ENCODE results near the gene NLRX1.

Gene NLRX1

DNA sequence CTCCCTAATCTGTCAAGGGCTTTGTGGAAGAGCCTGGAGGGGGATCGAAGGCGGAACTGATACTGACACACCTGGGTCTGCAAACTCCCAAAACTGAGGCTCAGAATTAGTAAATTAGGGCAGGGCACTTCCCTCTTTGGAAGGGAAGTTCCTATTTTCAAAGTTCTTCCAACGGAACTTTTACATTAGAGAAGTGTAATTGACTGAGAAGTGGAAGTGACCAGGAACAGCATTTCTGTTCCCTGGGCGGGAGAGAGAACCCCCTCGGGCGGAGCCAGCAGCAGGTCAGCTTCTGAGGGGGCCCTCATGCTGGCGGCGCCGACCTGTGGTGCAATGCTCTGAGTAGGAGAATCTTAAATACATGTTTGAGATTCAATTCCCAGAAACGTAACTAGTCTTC lies 36.6 kb downstream of the NLRX1 start:
- H3K4me1 ChIP-seq (ENCODE audit: control insufficient read depth in 5 of 5, insufficient read depth in 5 of 5, low read length in 5 of 5): peaks cover 0 to 30% (median 19%) of the 10 kb centered on the region in 5 donors
- H3K9me3 ChIP-seq (ENCODE audit: control insufficient read depth in 5 of 5, low read length in 5 of 5): no peaks in the 10 kb centered on the region
- H3K27me3 ChIP-seq (ENCODE audit: control insufficient read depth in 5 of 5, insufficient read depth in 4 of 5, low read length in 5 of 5): no peaks in the 10 kb centered on the region
- peak overlapping the region; percentile 61 to 87 (median 74) for H3K4me3 ChIP-seq (ENCODE audit: low read depth in 1 of 5, low read length in 5 of 5)
- H3K27ac ChIP-seq (ENCODE audit: low read depth, low read length): peak overlapping the region; percentile 85
- no peaks in the 10 kb centered on the region for H3K36me3 ChIP-seq (ENCODE audit: control insufficient read depth in 5 of 5, insufficient read depth in 5 of 5, low read length in 5 of 5)
- H3K9ac ChIP-seq (ENCODE audit: low read length in 5 of 5): peak overlapping the region in 3 of 5 donors; percentile 30 to 77 (median 75)

DNA sequence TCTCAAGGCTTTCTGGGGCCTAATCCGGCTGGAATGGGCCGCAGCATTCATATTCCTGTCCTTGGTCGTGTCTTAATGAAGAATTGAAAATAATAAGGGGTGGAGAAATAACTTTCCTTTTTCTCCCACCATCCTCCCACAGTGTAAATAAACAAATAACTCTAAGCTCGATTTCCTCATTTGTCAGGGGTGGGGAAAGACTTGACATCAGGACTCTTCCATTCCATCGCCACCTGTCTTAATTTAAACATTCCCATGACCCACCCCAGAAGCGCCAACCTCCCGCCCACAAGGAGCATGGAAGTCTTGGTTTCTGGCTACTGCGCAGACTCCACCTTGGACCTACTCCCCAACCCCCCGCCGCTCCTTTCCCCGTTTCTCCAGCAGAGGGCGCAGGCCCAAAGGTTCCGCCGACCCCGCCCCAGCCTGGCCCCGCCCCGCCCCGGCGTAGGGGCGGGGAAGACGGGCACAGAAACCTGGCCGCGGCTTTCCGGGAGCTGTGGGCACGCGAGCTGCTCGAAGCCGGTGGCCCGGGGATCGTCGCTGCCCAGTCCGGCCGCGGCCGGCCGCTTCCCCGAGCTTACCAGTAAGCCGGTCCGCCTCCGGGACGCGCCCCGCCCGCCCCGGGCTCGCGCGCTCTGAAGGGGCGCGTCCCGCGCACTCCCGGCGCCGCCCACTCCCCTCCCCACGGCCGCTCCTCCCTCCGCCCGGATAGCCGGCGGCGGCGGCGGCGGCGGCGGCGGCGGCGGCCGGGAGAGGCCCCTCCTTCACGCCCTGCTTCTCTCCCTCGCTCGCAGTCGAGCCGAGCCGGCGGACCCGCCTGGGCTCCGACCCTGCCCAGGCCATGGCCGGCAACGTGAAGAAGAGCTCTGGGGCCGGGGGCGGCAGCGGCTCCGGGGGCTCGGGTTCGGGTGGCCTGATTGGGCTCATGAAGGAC lies 37.3 kb downstream of the NLRX1 start, which contains the start of gene CBL:
Gene CBL (plus strand): TSS at position 766 of the 937 bp plus-strand sequence. CDS start 79 bp downstream, at position 845.
- Histone ChIP-seq H3K27ac (ENCODE audit: low read depth, low read length) (peak within 1 kb of the TSS; percentile 85), H3K9ac (ENCODE audit: low read length in 5 of 5) (peak within 1 kb of the TSS; percentile 22 to 88 (median 86)), H3K9me3 (ENCODE audit: control insufficient read depth in 5 of 5, low read length in 5 of 5) (no peaks in the 10 kb centered on the region), H3K4me3 (ENCODE audit: low read depth in 1 of 5, low read length in 5 of 5) (peak within 1 kb of the TSS; percentile 76 to 95 (median 87)), H3K36me3 (ENCODE audit: control insufficient read depth in 5 of 5, insufficient read depth in 5 of 5, low read length in 5 of 5) (no peaks in the 10 kb centered on the region), H3K27me3 (ENCODE audit: control insufficient read depth in 5 of 5, insufficient read depth in 4 of 5, low read length in 5 of 5) (no peaks in the 10 kb centered on the region), H3K4me1 (ENCODE audit: control insufficient read depth in 5 of 5, insufficient read depth in 5 of 5, low read length in 5 of 5) (peaks cover 0 to 30% (median 19%) of the 10 kb centered on the region in 5 donors)

DNA sequence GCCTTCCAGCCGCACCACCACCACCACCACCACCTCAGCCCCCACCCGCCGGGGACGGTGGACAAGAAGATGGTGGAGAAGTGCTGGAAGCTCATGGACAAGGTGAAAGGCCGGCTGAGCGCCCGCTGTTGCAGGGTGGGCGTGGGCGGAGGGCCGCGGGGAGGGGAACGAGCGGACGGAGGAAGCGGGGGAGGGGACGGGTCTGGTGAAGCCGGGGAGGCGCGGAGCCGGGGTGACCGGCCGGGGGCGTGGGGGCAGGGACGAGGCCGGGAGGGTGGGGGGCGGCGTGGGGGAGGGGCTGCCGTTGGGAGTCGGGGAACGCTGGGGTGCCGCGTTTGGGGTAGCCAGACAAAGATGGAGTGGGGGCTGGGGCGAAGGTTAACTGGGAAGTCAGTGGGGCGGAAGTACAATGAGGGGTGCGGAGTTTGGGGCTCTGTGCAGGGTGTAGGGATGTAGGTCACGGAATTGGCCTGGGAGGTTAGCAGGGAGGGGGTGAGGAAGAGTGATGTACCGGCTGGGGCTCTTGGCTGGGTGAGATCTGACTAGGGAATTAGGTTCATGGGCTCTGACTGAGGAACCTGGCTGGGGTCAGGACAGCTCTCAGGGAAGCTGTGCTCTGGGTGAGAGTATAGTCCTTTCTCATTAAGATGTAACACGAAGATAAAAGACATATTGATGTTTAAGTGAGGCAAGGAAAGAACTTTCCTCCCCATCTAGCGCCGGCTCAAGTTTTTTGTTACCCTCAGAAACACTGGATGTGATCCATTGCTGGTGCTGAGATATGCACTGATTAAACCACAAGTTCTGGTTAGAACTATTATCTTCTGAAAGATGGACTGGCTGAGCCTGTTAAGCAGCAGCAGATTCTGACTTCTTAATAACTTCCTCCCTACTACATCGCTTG lies 38.2 kb downstream of the NLRX1 start:
- no peaks in the 10 kb centered on the region for H3K27me3 ChIP-seq (ENCODE audit: control insufficient read depth in 5 of 5, insufficient read depth in 4 of 5, low read length in 5 of 5)
- H3K4me3 ChIP-seq (ENCODE audit: low read depth in 1 of 5, low read length in 5 of 5): peak overlapping the region; percentile 76 to 95 (median 87)
- H3K9ac ChIP-seq (ENCODE audit: low read length in 5 of 5): peak overlapping the region; percentile 22 to 88 (median 86)
- no peaks in the 10 kb centered on the region for H3K36me3 ChIP-seq (ENCODE audit: control insufficient read depth in 5 of 5, insufficient read depth in 5 of 5, low read length in 5 of 5)
- H3K27ac ChIP-seq (ENCODE audit: low read depth, low read length): peak overlapping the region; percentile 85
- peaks cover 0 to 30% (median 19%) of the 10 kb centered on the region in 5 donors for H3K4me1 ChIP-seq (ENCODE audit: control insufficient read depth in 5 of 5, insufficient read depth in 5 of 5, low read length in 5 of 5)
- no peaks in the 10 kb centered on the region for H3K9me3 ChIP-seq (ENCODE audit: control insufficient read depth in 5 of 5, low read length in 5 of 5)

DNA sequence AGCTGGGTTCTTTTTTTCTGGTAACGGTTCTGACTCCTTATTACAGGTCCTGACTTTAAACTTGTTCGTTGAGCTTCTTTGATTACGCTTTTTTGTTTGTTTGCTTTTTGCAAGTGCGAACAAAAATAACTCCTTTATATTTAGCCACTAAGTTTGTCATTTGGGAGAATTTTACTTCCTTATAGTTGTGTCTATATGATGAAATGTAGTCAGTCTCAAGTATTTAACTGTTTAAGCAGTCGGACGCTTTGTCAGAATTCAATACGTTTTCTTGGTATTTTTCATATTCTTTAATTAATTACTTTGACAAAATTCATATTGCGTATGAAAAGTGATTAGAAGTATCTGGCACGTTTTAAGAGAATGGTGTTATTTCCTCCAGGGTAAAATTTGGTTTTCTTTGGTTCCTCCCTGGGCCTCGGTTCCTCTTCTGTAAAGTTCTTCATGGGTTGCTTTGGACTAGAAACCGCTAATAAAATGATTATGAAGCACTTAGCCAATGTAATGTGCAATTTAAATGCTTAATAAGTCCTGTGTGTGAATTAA lies 39.0 kb downstream of the NLRX1 start:
- H3K4me3 ChIP-seq (ENCODE audit: low read depth in 1 of 5, low read length in 5 of 5): peak overlapping the region; percentile 73 to 95 (median 87)
- no peaks in the 10 kb centered on the region for H3K9me3 ChIP-seq (ENCODE audit: control insufficient read depth in 5 of 5, low read length in 5 of 5)
- H3K9ac ChIP-seq (ENCODE audit: low read length in 5 of 5): peak overlapping the region; percentile 22 to 88 (median 70)
- peaks cover 0 to 30% (median 19%) of the 10 kb centered on the region in 5 donors for H3K4me1 ChIP-seq (ENCODE audit: control insufficient read depth in 5 of 5, insufficient read depth in 5 of 5, low read length in 5 of 5)
- H3K36me3 ChIP-seq (ENCODE audit: control insufficient read depth in 5 of 5, insufficient read depth in 5 of 5, low read length in 5 of 5): no peaks in the 10 kb centered on the region
- peak overlapping the region; percentile 63 for H3K27ac ChIP-seq (ENCODE audit: low read depth, low read length)
- no peaks in the 10 kb centered on the region for H3K27me3 ChIP-seq (ENCODE audit: control insufficient read depth in 5 of 5, insufficient read depth in 4 of 5, low read length in 5 of 5)

DNA sequence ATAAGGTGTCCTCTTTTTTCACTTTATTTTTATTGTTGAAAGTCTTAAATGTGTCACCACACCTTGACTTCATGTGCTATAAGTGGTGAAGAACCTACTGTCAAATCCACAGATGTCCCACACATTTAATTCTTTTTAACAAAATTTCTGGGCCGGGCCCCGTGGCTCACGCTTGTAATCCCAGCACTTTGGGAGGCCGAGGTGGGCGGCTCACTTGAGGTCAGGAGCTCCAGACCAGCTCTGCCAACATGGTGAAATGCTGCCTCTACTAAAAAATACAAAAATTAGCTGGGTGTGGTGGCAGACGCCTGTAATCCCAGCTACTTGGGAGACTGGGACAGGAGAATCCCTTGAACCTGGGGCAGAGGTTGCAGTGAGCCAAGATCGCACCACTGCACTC lies 40.7 kb downstream of the NLRX1 start:
- Histone ChIP-seq H3K4me1 (ENCODE audit: control insufficient read depth in 5 of 5, insufficient read depth in 5 of 5, low read length in 5 of 5) (peaks cover 0 to 33% (median 23%) of the 10 kb centered on the region in 5 donors), H3K9ac (ENCODE audit: low read length in 5 of 5) (no peak overlapping the region), H3K27ac (ENCODE audit: low read depth, low read length) (no peak overlapping the region), H3K4me3 (ENCODE audit: low read depth in 1 of 5, low read length in 5 of 5) (no peak overlapping the region), H3K9me3 (ENCODE audit: control insufficient read depth in 5 of 5, low read length in 5 of 5) (no peaks in the 10 kb centered on the region), H3K36me3 (ENCODE audit: control insufficient read depth in 5 of 5, insufficient read depth in 5 of 5, low read length in 5 of 5) (no peaks in the 10 kb centered on the region), H3K27me3 (ENCODE audit: control insufficient read depth in 5 of 5, insufficient read depth in 4 of 5, low read length in 5 of 5) (no peaks in the 10 kb centered on the region)

DNA sequence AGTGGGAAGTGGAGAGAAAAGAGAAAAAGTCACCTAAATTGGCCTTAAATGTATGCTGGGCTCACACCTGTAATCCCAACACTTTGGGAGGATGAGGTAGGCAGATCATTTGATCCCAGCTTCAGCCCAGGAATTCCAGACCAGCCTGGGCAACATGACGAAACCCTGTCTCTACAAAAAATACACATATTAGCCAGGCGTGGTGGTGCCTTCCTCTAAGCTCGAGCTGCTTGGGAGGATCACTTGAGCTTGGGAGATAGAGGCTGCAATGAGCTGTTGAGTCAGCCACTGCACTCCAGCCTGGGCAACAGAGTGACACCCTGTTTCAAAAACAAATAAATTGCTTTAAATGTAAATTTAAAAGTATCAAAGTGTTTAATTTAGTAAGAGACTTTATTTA lies 41.5 kb downstream of the NLRX1 start:
- H3K27me3 ChIP-seq (ENCODE audit: control insufficient read depth in 5 of 5, insufficient read depth in 4 of 5, low read length in 5 of 5): no peaks in the 10 kb centered on the region
- H3K4me3 ChIP-seq (ENCODE audit: low read depth in 1 of 5, low read length in 5 of 5): no peak overlapping the region
- H3K27ac ChIP-seq (ENCODE audit: low read depth, low read length): no peak overlapping the region
- H3K9me3 ChIP-seq (ENCODE audit: control insufficient read depth in 5 of 5, low read length in 5 of 5): no peaks in the 10 kb centered on the region
- peaks cover 0 to 31% (median 22%) of the 10 kb centered on the region in 5 donors for H3K4me1 ChIP-seq (ENCODE audit: control insufficient read depth in 5 of 5, insufficient read depth in 5 of 5, low read length in 5 of 5)
- no peak overlapping the region for H3K9ac ChIP-seq (ENCODE audit: low read length in 5 of 5)
- no peaks in the 10 kb centered on the region for H3K36me3 ChIP-seq (ENCODE audit: control insufficient read depth in 5 of 5, insufficient read depth in 5 of 5, low read length in 5 of 5)

DNA sequence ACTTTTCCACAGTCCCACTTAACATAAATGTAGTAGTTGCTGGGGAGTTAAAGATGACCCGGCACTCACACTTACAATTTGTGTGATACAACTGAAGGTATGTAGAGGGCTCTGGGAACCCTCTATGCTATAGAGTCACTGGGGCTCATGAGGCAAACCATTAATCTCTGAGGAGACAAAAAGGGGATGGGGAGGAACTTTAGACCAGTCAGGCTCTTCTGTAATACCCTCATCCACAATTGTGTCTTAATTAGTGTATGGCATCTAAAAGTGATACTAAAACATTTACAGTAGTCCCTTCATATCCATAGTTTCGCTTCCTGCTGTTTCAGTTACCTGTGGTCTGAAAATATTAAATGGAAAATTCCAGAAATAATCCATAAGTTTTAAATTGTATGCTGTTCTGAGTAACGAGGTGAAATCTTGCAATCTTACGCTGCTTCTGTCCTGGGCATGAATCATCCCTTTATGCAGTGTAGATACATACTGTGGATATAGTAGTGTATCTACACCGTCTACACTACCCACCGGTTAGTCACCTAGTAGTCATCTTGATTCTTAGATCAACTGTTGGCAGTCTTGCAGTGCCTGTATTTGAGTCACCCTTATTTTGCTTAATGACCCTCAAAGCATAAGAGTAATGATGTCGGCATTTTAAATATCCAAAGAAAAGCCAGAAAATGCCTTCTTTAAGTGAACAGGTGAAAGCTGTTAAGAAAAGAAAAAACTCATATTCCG lies 49.8 kb downstream of the NLRX1 start:
- Histone ChIP-seq H3K4me3 (ENCODE audit: low read depth in 1 of 5, low read length in 5 of 5) (no peak overlapping the region), H3K4me1 (ENCODE audit: control insufficient read depth in 5 of 5, insufficient read depth in 5 of 5, low read length in 5 of 5) (peaks cover 0 to 10% (median 5%) of the 10 kb centered on the region in 5 donors), H3K27me3 (ENCODE audit: control insufficient read depth in 5 of 5, insufficient read depth in 4 of 5, low read length in 5 of 5) (no peaks in the 10 kb centered on the region)

DNA sequence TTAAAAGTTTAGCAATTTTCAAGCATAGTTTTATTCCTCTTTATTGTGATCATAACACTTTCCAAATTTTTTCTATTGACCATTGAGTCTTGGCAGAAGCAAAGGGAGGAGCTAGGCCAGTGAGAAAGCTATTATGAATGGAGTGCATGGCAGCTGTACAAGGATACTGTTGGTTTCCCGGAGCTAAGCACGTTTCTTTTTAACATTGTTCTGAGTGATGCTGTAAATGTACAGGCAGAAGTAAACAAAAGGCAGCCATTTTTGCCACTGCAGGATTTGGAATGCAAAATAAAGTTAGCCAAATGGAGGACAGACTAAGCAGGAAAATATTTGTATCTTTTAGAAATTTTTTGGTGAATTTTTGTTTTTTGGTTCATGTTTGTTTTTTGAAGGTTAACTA lies 53.8 kb downstream of the NLRX1 start:
- peaks cover 0 to 10% (median 5%) of the 10 kb centered on the region in 5 donors for H3K4me1 ChIP-seq (ENCODE audit: control insufficient read depth in 5 of 5, insufficient read depth in 5 of 5, low read length in 5 of 5)
- H3K9ac ChIP-seq (ENCODE audit: low read length in 5 of 5): no peak overlapping the region
- no peaks in the 10 kb centered on the region for H3K9me3 ChIP-seq (ENCODE audit: control insufficient read depth in 5 of 5, low read length in 5 of 5)
- H3K27ac ChIP-seq (ENCODE audit: low read depth, low read length): no peak overlapping the region
- H3K27me3 ChIP-seq (ENCODE audit: control insufficient read depth in 5 of 5, insufficient read depth in 4 of 5, low read length in 5 of 5): no peaks in the 10 kb centered on the region
- H3K4me3 ChIP-seq (ENCODE audit: low read depth in 1 of 5, low read length in 5 of 5): no peak overlapping the region
- H3K36me3 ChIP-seq (ENCODE audit: control insufficient read depth in 5 of 5, insufficient read depth in 5 of 5, low read length in 5 of 5): no peaks in the 10 kb centered on the region

More for the DNA sequence above, 49.8 kb downstream of the NLRX1 start:
- H3K9me3 ChIP-seq (ENCODE audit: control insufficient read depth in 5 of 5, low read length in 5 of 5): no peaks in the 10 kb centered on the region
- H3K9ac ChIP-seq (ENCODE audit: low read length in 5 of 5): no peak overlapping the region
- peaks cover 0 to 3% (median 0%) of the 10 kb centered on the region in 5 donors for H3K36me3 ChIP-seq (ENCODE audit: control insufficient read depth in 5 of 5, insufficient read depth in 5 of 5, low read length in 5 of 5)
- H3K27ac ChIP-seq (ENCODE audit: low read depth, low read length): no peak overlapping the region

DNA sequence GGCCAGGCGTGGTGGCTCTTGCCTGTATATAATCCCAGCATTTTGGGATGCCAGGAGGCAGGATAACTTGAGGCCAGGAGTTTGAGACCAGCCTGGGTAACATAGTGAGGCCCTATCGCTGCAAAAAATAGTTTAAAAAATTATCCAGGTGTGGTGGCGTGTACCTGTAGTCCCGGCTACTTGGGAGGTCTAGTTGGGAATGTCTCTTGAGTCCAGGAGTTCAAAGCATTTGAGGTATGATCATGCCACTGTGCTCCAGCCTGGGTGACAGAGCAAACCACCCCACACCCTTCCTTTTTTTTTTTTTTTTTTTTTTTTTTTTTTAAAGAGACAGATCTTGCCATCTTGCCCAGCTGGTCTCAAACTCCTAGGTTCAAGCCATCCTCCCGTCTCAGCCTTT lies 54.4 kb downstream of the NLRX1 start:
- Histone ChIP-seq H3K36me3 (ENCODE audit: control insufficient read depth in 5 of 5, insufficient read depth in 5 of 5, low read length in 5 of 5) (no peaks in the 10 kb centered on the region), H3K4me1 (ENCODE audit: control insufficient read depth in 5 of 5, insufficient read depth in 5 of 5, low read length in 5 of 5) (peaks cover 0 to 10% (median 5%) of the 10 kb centered on the region in 5 donors), H3K9me3 (ENCODE audit: control insufficient read depth in 5 of 5, low read length in 5 of 5) (no peaks in the 10 kb centered on the region), H3K4me3 (ENCODE audit: low read depth in 1 of 5, low read length in 5 of 5) (no peak overlapping the region), H3K9ac (ENCODE audit: low read length in 5 of 5) (no peak overlapping the region), H3K27me3 (ENCODE audit: control insufficient read depth in 5 of 5, insufficient read depth in 4 of 5, low read length in 5 of 5) (no peaks in the 10 kb centered on the region), H3K27ac (ENCODE audit: low read depth, low read length) (no peak overlapping the region)
